ENCODE data around the gene STK32A.

Gene STK32A

GRCh38 chr5:147216552-147217154 is 18.2 kb upstream of the STK32A start:
- H3K4me3 ChIP-seq (ENCODE audit: low read depth, low read length), result no peak overlapping the region
- DNase-seq (ENCODE audit: low read depth), result no peak
- TF ChIP-seq MAX (IDR thresholded peaks at IDR 0.05; ENCODE audit: low read depth, low read length) (no peak), POLR2A (IDR thresholded peaks at IDR 0.05; ENCODE audit: extremely low read depth, insufficient read length) (no peak), CTCF (IDR thresholded peaks at IDR 0.05; ENCODE audit: low read depth, low read length) (no peak), MYC (IDR thresholded peaks at IDR 0.05; ENCODE audit: low read depth, low read length) (no peak)

- no peak for DNase-seq (ENCODE audit: low read depth)
- no peak for TF ChIP-seq CTCF (IDR thresholded peaks at IDR 0.05; ENCODE audit: low read depth, low read length)
- no peak for TF ChIP-seq MYC (IDR thresholded peaks at IDR 0.05; ENCODE audit: low read depth, low read length)
- no peak for TF ChIP-seq POLR2A (IDR thresholded peaks at IDR 0.05; ENCODE audit: extremely low read depth, insufficient read length)
- no peak for TF ChIP-seq MAX (IDR thresholded peaks at IDR 0.05; ENCODE audit: low read depth, low read length)
These were observed 11.5 kb upstream of the STK32A start for GRCh38 chr5:147223343-147223742.

GRCh38 chr5:147223948-147224791 is 10.7 kb upstream of the STK32A start:
- peak; percentile 37 for DNase-seq (ENCODE audit: low read depth)
- H3K4me3 ChIP-seq (ENCODE audit: low read depth, low read length), result no peak overlapping the region
- TF ChIP-seq CTCF (IDR thresholded peaks at IDR 0.05; ENCODE audit: low read depth, low read length) (peak; percentile 34), MYC (IDR thresholded peaks at IDR 0.05; ENCODE audit: low read depth, low read length) (no peak)

More at GRCh38 chr5:147223343-147223742, 11.5 kb upstream of the STK32A start:
- no peak overlapping the region for H3K4me3 ChIP-seq (ENCODE audit: low read depth, low read length)

- H3K4me3 ChIP-seq (ENCODE audit: low read depth, low read length), result no peak overlapping the region
- DNase-seq (ENCODE audit: low read depth), result no peak
- no peak for TF ChIP-seq MAX (IDR thresholded peaks at IDR 0.05; ENCODE audit: low read depth, low read length)
- TF ChIP-seq MYC (IDR thresholded peaks at IDR 0.05; ENCODE audit: low read depth, low read length), result no peak
- TF ChIP-seq POLR2A (IDR thresholded peaks at IDR 0.05; ENCODE audit: extremely low read depth, insufficient read length), result no peak
- no peak for TF ChIP-seq CTCF (IDR thresholded peaks at IDR 0.05; ENCODE audit: low read depth, low read length)
These were observed 8.9 kb upstream of the STK32A start for GRCh38 chr5:147225938-147226337.

- no peak for DNase-seq (ENCODE audit: low read depth)
- no peak overlapping the region for H3K4me3 ChIP-seq (ENCODE audit: low read depth, low read length)
- no peak for TF ChIP-seq MAX (IDR thresholded peaks at IDR 0.05; ENCODE audit: low read depth, low read length)
- TF ChIP-seq MYC (IDR thresholded peaks at IDR 0.05; ENCODE audit: low read depth, low read length), result no peak
- TF ChIP-seq CTCF (IDR thresholded peaks at IDR 0.05; ENCODE audit: low read depth, low read length), result no peak
- TF ChIP-seq POLR2A (IDR thresholded peaks at IDR 0.05; ENCODE audit: extremely low read depth, insufficient read length), result no peak
These were observed 8.3 kb upstream of the STK32A start for GRCh38 chr5:147226512-147226911.

All from NB4 (cell line).